Loucy (cell line): ENCODE measurements around the gene FSTL4.

Experiments
- EZH2phosphoT487 ChIP-seq: fragments of 200-600 bp; IDR thresholded peaks from 2 replicates; pipeline ENCODE4 v1.6.1; 2018; ENCODE audit warnings: antibody characterized with exemption, mild to moderate bottlenecking, moderate library complexity, borderline replicate concordance
- TF ChIP-seq, protein P1 (sequence below): fragments of 200-600 bp; sonication (generic); conservative IDR thresholded peaks from 2 replicates; pipeline ENCODE4 v1.5.1; 2014; ENCODE audit warnings: mild to moderate bottlenecking, antibody characterized with exemption, low read length

DNA sequence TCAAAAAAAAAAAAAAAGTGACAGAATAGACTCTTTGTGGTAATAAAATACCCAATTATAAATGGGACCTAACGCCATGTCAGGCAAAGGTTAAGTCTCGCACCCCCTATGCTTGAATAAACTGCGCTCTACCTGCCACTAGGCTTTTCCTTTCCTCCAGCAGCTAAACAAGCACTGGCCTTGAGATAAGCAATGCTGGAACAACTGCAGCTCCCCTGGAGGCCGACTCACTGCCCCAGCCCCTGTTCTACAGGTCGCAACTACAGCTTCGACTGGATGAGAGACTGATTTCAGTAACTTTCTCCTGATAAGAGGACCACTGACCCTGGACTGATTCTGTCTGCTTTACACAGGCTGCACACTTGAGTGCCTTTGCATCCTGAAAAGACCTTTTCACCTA lies 350.3 kb downstream of the FSTL4 start:
- TF ChIP-seq, protein P1, sequence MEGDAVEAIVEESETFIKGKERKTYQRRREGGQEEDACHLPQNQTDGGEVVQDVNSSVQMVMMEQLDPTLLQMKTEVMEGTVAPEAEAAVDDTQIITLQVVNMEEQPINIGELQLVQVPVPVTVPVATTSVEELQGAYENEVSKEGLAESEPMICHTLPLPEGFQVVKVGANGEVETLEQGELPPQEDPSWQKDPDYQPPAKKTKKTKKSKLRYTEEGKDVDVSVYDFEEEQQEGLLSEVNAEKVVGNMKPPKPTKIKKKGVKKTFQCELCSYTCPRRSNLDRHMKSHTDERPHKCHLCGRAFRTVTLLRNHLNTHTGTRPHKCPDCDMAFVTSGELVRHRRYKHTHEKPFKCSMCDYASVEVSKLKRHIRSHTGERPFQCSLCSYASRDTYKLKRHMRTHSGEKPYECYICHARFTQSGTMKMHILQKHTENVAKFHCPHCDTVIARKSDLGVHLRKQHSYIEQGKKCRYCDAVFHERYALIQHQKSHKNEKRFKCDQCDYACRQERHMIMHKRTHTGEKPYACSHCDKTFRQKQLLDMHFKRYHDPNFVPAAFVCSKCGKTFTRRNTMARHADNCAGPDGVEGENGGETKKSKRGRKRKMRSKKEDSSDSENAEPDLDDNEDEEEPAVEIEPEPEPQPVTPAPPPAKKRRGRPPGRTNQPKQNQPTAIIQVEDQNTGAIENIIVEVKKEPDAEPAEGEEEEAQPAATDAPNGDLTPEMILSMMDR, result no peak
- no peak for TF ChIP-seq EZH2phosphoT487
